ENCODE results near the gene MKLN1.
A peak's percentile ranks its signal among the peaks of the same experiment; 100 is the strongest.
"Not testable (repeated sequence)": the region's sequence is repeated elsewhere in the genome, so short reads cannot be mapped to it uniquely, and the experiment has no call there.

MKLN1 gene

DNA sequence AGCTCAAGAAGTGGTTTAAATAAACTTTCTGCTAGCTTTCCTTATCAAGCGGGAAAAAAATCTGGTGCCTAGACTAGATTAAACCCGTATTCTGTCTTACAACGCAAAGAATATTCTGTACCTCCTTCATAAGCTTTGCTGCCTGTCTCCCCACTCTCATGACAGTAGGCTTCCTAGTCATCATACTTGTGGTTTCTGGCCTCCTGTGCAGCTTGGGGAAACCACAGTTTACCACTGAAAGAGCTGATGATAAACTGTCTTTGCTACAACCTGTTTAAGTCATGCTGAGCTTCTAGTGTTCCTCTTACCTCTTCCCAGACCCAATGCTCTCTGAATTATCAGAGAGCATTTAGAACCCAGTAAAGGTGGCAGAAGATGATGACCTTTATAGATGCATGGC is 173.7 kb downstream of the MKLN1 start:
- DNase-seq (ENCODE audit: low read depth, low spot score) = no peak

DNA sequence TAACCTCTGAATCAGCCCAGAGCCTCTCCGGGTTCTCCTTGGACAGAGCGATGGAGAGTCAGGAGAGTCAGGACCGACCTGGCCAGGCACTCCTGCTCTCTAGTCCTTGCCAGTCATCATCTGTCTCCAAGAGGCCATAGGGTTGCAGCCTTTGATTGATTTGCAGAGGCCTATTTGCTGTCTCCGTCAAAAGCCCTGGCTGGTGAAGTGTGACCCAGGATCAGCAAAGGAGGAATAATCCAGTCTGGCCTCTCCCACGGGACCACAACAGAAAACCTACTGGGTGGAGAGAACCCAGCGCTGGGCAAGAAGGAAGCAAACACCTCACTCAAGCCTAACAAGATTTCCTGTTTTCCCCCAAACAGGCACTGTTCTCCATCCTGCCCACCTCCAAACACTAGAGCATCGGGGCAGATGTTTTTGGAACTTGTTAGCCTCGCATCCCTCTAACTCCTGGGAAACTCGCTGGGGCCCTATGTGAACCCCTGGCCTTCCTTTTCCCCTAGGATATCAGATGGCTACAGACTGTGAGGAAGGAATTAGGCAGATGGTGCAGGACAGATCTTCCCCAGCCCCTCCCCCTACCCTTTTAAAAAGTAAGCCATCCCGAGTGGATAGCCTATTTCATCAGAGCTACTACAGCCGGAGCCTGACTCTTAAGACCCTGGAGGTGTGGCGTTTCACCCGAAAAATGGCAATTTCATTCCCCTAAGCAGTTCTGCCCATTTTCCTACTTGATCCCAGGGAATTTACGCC is 174.4 kb downstream of the MKLN1 start:
- DNase-seq (ENCODE audit: low read depth, low spot score) = no peak

DNA sequence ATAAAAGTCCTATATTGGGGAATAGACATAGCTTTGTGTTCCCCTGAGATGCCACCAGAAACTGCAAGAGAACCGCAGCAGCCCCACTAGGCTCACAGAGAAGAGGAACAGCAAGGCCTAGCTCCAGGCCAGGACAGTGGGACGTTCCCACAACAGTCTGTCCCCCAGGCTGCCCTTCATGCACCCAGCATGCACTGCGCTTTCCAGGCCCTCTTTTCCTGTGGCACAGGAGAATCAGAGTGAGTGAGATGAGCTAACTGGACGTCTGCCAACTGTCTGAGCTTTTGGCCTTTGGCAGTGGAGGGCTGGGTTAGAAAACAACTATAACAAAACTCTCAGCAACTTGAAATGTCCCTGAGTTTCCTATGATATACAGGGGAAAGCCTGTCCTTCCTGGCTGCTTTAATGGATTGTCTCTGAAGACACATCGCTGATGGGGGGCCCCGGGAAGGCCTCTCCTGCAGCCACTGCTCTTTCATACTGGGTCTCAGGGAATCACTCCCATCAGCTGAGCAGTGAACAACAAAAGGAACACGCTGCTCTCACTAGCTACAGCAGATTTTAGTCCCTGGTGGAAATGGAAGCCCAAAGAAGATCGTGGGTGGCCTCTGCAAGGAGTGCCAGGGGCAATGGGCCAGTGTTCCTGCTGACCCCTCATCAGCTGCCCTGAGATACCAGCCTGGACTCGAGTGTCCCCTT is 175.3 kb downstream of the MKLN1 start:
- DNase-seq (ENCODE audit: low read depth, low spot score) = peak; percentile 66

DNA sequence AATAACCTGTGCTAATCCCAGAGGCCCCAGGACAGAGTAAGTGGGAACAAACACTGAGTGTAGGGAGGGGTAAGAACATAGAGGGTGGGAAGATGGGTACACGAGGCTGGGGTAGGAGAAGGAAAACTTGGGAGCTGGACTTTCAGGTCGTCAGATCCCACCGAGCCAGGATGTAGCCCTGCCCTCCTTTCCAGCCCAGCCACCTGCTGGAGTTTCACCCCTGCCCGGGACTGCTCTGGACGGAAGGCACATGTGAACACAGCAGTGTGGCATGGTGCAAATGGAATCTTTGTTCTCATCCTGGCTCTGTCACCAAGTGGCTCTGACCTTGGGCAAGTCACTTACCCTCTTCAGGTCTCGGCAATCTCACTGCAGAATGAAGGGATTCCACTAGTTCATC is 176.0 kb downstream of the MKLN1 start:
- DNase-seq (ENCODE audit: low read depth, low spot score) = no peak

DNA sequence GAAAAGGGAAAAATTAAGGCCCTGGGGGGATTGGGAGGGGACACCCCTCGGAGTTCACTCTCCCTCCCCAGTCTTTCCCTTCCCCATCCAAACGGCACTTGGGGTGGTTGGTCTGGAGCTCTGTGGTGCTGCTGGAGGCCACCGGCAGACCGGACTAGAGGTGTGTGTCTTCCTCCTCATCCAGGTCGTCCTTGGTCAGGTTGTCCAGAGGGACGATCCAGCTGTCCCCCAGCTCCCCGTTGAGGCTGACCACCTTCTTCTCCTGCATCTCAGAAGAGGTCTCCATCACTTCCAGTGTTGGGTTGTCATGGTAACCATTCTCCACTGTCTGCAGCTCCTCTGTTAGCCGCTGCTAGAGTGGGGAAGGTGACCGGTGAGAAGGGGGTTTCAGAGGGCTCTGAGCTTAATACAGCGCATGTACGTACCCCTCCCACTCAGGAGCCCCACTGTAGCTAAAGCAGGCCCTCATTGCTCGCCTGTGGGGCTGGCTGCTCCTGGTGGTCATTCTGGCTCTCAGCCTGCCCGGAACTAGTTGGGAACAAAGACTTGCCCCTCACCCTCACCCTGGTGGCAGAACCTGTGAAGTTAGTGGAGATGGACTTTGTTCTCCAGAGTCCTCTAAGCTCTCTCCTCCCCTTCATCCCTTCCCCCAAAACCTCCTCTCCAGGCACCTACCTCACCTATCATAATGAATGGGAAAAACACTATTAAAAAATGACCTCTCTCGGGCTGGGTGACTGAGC is 176.7 kb downstream of the MKLN1 start:
- DNase-seq (ENCODE audit: low read depth, low spot score) = no peak

DNA sequence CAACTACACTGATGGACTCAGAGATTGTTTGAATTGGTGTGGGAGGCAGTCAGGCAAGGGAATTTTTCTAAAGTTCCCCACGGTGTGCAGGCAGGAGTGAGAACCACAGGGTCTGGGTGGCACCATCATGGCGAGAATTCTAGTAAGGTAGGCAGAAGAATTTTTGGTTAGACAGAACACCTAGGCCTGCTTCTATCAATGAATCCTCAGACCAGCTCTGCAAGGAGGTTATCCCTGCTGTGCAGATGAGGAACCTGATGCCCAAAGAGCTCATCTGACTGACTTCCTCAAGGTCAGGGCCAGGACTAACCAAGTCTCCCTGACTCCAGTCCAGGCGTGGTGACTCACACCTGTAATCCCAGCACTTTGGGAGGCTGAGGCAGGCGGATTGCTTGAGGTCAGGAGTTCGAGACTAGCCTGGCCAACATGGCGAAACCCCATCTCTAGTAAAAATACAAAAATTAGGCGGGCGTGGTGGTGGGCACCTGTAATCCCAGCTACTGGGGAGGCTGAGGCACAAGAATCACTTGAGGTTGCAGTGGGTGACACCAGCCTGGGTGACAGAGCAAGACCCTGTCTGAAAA is 177.5 kb downstream of the MKLN1 start:
- not testable (repeated sequence) for DNase-seq (ENCODE audit: low read depth, low spot score)

DNA sequence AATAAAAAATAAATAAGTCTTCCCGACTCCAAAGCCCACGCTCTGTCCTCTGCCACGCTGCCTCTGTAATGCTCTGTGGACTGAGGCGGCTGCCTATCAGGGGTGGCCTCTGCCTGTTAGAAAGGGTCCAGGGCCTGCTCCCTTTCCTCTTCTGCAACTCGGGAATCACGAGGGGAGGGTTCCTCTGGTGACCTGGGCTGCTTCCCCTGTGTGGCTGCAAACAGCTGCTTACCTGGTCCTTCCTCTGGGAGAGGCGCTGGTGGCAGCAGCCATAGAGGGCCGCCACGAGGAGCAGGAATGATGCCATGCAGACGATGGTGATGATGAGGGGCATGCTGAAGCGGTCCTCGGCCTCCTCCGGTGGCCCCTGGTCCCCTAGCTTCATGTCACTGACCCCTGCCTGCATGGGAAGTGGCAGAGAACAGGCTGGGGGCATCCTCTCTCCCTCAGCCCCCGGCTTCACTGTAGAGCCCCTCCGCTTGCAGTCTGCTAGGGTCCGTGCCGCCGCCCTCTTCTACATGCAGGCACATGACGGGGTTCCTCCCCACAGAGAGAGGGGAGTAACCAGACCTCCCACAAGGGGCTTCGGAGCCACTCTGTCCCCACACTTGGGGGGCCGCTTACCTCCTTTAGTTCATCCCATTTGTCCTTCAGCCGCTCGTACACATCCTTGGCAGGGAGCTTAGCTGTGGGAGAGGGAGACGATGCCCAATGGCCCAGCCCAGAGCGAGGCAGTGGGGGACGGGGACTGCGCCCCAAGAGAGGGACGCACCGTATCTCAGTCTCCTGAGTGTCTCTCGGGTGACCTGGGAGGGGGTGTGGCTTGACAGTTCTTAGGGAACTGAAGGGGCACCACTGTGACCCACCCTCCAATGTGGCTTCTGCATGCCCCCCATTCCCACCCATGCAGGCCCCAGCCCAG is 178.2 kb downstream of the MKLN1 start:
- no peak for DNase-seq (ENCODE audit: low read depth, low spot score)

DNA sequence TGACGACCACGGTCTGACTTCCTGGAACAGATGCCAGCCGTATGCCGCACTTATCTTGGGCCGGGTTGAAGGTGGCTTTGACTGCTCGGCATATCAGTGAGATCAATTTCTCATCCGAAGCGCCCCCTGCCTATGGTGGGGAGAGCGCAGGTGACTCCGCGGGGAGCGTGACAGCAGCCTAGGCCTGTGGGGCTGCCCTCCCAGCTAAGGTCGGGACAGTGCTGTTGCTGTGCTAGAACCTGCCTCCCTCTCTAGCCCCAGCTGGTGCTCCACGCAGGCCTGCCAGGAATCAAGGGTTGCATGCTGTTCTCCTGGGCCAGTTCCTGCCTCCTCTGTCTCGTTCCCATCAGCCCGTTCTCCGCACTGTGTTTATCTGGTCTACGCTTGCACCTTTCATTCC is 178.9 kb downstream of the MKLN1 start:
- no peak for DNase-seq (ENCODE audit: low read depth, low spot score)

DNA sequence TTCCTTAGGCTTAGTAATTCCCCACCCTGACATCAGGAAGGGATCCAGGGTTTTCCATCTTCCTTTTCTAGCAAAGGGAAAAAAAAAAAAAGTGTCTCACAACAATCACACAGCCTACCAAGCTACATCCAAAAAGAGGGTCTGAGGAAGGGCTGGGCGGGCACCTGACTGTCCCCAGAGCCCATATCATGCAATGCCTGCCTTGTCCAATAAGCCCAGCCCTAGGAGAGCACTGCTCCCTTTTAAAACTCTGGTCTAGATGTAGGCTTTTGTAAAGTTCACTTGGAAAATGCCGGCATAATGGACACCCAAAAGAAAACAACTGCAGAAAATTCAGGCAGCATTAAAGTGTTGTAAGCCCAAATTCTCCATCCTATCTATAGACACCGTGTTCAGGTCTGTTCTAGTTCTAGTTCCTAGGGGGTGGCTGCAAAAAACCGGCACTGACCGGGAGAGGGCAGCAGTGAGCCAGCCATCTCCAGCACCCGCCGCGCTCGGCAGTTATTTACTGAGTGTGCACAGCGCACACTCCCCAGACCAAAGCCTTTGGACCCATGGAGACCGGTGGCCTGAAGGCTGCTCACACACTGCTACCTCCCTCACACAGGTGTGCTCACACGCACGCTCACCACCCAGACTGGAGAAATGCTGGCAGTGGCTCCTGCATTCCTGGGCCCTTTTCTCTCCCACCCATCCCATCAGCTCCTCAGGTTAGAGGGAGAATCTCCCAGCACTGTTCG is 180.1 kb downstream of the MKLN1 start:
- DNase-seq (ENCODE audit: low read depth, low spot score) = no peak

DNA sequence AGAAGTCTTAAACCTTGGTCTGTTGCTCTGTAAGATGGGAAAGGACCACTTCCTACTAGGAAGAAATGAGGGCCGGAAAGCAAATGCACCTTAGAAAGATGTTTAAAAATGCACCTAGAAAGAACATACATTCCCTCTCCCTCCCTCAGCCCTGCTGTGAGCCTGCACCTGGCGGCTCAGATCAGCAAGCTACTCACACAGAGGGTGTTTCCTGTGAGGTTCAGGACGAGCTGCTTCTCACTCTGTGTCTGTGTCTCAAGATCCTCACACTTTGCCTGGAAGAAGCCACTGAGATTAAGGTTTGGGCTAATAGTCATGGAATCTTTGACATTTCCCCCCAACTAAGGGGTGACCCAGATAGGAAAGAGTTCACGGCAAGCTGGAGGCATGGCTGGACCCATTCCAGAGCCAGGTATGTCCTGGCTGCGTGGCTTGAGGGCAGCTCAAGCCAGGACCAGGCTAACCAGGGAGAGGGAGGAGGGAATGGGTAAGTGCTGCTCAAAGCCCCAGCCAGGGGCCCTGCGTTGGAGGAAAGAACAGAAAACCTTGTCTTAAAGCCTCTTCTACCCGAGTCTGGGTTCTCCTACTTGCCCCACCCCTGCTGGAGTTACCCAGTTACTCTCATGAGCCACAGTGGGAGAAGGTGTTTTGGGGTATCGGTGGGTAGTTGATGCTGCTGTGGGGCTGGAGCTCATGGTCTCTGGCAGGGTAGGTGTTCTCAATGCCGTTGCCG is 181.2 kb downstream of the MKLN1 start:
- DNase-seq (ENCODE audit: low read depth, low spot score) = no peak

DNA sequence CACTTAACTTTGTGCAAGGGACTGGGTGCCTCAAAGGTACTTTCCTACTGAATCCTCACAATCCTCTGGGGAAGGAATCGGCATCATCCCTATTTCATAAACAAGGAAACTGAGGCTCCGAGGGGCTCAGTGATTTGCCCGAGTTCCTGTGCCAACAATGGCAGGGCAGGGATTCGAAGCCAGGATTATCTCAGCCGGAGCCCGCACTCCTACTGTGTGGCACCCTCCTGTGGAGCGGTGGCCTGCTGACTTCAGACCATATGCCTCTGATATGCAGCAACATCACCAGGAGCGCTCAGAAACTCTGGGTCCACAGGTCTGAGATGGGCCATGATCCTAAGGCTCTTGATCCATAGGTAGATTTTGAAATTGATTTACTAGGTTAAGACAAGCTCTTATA is 182.1 kb downstream of the MKLN1 start:
- no peak for DNase-seq (ENCODE audit: low read depth, low spot score)

DNA sequence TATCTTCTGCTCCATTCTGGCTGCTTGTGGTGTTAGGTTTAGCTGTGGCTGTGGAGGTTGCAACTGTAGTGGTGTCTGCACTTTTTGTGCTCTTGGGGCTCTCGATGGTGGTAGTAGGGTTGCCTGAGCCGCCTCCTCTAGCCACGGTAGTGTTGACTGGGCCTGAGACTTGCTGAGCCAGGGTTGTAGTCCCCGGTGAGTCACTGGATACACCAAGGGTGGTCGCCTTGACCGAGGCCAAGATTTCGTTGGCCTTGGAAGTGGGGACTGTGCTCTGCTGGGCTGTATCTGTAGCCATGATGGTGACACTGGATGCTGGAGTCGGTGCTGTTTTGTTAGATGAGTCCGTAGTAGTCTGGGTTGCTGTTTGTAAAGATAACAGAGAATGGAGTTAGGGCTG is 183.4 kb downstream of the MKLN1 start:
- no peak for DNase-seq (ENCODE audit: low read depth, low spot score)

DNA sequence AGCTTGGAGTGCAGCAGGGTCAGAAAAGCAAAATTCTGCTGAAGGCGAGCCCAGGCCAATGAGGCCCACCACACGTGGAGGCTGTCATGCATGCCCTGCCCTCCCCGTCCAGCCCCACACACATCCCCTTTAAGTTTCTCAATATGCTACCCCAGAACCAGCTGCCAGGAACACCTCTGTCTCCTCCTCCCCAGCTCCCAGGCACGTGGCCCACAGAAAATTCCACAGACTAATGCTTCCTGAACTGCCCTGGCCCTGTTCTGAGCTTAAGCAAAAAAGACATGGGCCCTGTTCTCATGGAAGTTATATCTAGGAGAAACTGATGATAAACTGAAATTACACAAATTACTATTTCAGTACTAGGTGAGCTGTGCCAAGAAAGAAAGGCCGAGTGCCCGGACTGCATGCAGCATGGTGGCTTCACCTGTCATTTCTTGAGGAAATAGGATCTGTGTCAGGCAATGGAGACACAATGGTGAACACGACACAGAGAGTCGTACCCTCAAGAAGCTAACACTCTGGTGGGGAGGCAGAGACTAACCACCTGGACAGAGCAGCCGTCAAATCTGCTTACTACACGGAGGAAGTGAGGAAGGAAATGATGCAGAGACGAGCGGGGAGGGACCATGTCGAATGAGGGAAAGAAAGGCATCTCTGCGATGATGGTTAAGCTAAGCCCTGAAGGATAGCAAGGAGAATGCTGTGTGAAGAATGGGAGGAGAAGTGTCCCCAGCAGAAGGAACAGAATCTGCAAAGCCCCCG is 184.3 kb downstream of the MKLN1 start:
- DNase-seq (ENCODE audit: low read depth, low spot score) = no peak

DNA sequence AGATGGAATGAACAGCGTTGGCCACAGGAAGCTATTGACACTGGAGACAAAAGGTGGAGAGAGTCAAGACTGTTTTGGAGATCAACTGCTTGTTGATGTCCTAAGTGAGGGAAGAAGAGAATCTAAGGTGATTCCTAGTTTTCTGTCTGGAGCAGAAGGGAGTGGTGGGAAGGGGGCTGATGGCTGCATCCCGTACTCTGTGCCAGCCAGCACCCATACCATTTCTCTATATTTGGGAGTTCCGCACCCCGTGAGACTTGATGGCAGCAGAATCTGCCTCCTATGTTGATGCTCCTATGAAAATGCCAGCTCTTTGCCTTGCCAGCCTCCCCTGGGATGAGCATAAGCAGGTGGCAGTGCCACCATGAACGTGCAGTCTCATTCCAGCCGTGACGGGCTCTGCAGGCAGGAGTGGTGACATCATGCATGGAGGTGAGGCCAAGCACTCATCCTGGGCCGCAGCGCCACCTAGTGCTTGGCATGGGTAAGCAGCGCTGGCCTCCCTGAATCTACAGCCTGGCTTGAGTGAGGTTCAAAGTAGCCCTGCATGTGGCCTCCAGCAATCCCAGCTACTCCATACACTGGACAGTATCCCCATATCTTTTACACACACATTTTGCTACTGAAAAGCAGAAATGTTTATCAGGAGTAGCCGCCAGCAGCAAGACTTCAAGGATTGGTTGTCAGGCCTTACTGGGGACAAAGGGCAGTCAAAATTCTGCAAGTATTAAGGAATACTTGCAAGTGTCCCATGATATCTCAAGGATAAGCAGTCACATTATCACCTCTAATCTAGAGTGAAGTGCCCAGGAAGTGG is 185.8 kb downstream of the MKLN1 start:
- DNase-seq (ENCODE audit: low read depth, low spot score) = peak; percentile 66

DNA sequence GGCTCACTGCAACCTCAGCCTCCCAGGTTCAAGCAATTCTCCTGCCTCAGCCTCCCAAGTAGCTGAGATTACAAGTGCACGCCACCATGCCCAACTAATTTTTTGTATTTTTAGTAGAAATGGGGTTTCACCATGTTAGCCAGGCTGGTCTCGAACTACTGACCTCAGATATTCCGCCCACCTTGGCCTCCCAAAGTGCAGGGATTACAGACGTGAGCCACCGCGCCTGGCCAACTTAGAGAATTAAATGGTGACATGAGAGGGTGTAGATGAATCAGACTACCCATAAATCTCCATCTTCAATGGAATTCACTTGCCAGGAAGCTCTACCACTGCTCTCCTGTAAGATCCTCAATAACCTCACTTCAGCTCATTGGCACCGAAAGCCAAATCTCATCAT is 187.8 kb downstream of the MKLN1 start:
- DNase-seq (ENCODE audit: low read depth, low spot score) = not testable (repeated sequence)

DNA sequence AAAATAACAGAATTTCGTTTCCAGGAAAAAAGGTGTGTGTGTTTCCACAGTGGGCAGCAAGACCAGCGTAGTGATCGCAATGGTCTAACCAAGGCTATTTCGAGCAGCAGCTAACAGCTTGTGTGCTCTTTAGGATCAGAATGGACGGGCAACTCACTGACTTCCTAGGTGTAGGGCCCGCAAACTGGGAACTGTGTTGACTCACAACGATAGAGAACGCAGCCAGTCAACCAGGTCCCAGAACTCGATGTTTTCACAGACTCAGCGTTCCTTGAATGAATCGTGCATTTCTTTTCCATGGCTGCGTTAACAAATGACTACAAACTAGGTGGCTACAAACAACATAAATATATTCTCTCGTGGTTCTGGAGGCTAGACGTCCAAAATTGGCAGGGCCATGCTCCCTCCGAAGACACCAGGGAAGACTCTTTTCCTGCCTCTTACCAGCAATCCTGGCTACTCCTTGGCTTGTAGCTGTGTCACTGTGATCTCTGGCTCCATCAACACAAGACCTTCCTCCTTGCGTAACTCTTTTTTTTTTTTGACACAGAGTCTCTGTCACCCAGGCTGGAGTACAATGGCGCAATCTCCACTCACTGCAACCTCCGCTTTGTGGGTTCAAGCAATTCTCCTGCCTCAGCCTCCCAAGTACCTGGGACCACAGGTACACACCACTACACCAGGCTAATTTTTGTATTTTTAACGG is 189.7 kb downstream of the MKLN1 start:
- DNase-seq (ENCODE audit: low read depth, low spot score) = no peak

DNA sequence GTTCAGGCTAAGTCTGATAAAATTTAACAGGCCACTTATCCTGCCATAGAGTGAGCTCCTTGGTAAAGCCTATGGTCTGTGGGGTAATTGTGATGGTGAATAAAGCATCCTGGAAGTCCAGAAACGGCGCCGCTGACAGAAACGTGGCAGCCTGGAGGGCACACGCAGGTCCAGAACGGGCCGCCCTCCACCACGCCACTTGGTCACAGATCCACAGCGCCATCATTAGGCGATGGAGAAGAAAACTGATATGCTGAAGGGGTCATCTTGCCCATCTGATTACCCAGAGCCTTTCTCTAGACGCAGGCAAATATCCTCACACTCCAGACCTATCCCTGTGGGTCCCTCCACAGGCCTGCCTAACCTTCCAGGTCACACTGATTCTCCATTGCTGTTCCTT is 190.9 kb downstream of the MKLN1 start:
- no peak for DNase-seq (ENCODE audit: low read depth, low spot score)

All from brain pericyte (primary cell).